Measurements from ENCODE around the gene TAF4. TPM values are rescaled to one million over a fixed set of nuclear protein-coding genes. Genes with fewer than 3 reads are reported as not detected.

TAF4 gene
- total RNA-seq, 1 experiment from 2014 or later, result 21.0 TPM

DNA sequence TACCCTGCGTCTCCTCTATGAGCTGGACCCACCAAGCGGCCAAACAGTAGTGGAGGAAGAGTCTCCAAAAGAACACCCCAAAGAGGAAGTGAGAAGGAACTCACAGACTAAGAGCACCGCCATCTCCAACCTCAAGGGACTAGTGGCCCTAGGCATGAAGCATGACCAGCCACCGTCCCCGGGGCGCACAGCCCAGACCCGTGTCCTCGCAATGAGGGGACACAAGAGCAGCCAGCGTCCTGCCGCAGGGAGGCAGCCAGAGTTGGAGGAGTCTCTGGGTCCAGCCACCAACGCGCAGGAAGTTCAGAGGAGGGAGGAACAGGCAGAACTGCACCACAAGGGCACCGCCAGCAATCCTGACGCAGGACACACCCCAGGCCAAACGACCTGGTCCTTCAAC is 72.6 kb downstream of the TAF4 start:
- H3K4me3 ChIP-seq (ENCODE audit: low read depth in 2 of 2, low read length in 2 of 2), result no peak overlapping the region
- H3K4me1 ChIP-seq (ENCODE audit: control insufficient read depth, insufficient read depth, low read length), result no peaks in the 10 kb centered on the region
- DNase-seq (ENCODE audit: low read depth, low spot score), result no peak
- H3K36me3 ChIP-seq (ENCODE audit: control insufficient read depth, insufficient read depth, low read length), result peaks cover 9% of the 10 kb centered on the region
- ChIA-PET POLR2A (no interaction called here), CTCF (no interaction called here)
- H3K27me3 ChIP-seq (ENCODE audit: control insufficient read depth, insufficient read depth, low read length), result no peaks in the 10 kb centered on the region
- in situ Hi-C loops (cut with HindIII; ENCODE audit: low pct_unique_long_range_greater_than_20kb, low sequenced_read_pairs), result no loop called here
- ATAC-seq, result no peak
- BruUV-seq (replicated peaks), result no TSS peak
- no peaks in the 10 kb centered on the region for H3K9me3 ChIP-seq (ENCODE audit: control insufficient read depth, insufficient read depth, low read depth, low read length)
- TF ChIP-seq CTCF (IDR thresholded peaks at IDR 0.05) (no peak), POLR2AphosphoS5 (IDR thresholded peaks at IDR 0.05; ENCODE audit: low read depth, low read length) (no peak), SIN3A (IDR thresholded peaks at IDR 0.05; ENCODE audit: borderline replicate concordance, insufficient read depth, low read depth, low read length) (no peak), TCF7L2 (IDR thresholded peaks at IDR 0.05; ENCODE audit: low read depth, low read length) (no peak)
- TF ChIP-seq, protein P1, sequence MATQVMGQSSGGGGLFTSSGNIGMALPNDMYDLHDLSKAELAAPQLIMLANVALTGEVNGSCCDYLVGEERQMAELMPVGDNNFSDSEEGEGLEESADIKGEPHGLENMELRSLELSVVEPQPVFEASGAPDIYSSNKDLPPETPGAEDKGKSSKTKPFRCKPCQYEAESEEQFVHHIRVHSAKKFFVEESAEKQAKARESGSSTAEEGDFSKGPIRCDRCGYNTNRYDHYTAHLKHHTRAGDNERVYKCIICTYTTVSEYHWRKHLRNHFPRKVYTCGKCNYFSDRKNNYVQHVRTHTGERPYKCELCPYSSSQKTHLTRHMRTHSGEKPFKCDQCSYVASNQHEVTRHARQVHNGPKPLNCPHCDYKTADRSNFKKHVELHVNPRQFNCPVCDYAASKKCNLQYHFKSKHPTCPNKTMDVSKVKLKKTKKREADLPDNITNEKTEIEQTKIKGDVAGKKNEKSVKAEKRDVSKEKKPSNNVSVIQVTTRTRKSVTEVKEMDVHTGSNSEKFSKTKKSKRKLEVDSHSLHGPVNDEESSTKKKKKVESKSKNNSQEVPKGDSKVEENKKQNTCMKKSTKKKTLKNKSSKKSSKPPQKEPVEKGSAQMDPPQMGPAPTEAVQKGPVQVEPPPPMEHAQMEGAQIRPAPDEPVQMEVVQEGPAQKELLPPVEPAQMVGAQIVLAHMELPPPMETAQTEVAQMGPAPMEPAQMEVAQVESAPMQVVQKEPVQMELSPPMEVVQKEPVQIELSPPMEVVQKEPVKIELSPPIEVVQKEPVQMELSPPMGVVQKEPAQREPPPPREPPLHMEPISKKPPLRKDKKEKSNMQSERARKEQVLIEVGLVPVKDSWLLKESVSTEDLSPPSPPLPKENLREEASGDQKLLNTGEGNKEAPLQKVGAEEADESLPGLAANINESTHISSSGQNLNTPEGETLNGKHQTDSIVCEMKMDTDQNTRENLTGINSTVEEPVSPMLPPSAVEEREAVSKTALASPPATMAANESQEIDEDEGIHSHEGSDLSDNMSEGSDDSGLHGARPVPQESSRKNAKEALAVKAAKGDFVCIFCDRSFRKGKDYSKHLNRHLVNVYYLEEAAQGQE (IDR thresholded peaks at IDR 0.05; ENCODE audit: insufficient read depth in 1 of 2, low read depth in 2 of 2, low read length in 1 of 2), result no peak
- intact Hi-C loops (cut with micrococcal nuclease; ENCODE audit: unreplicated experiment), result no loop called here
- H3K27ac ChIP-seq (ENCODE audit: low read length), result no peak overlapping the region

GRCh38 chr20:61991476-61991875 is 74.2 kb downstream of the TAF4 start:
- Histone ChIP-seq H3K4me3 (ENCODE audit: low read depth in 2 of 2, low read length in 2 of 2) (no peak overlapping the region), H3K27me3 (ENCODE audit: control insufficient read depth, insufficient read depth, low read length) (no peaks in the 10 kb centered on the region), H3K4me1 (ENCODE audit: control insufficient read depth, insufficient read depth, low read length) (no peaks in the 10 kb centered on the region), H3K27ac (ENCODE audit: low read length) (no peak overlapping the region), H3K36me3 (ENCODE audit: control insufficient read depth, insufficient read depth, low read length) (peaks cover 2% of the 10 kb centered on the region), H3K9me3 (ENCODE audit: control insufficient read depth, insufficient read depth, low read depth, low read length) (no peaks in the 10 kb centered on the region)
- ATAC-seq (no peak), DNase-seq (ENCODE audit: low read depth, low spot score) (no peak)
- POLR2A ChIA-PET, result no interaction called here
- CTCF ChIA-PET, result no interaction called here
- in situ Hi-C loops (cut with HindIII; ENCODE audit: low pct_unique_long_range_greater_than_20kb, low sequenced_read_pairs), result no loop called here
- no TSS peak for BruUV-seq (replicated peaks)
- intact Hi-C loops (cut with micrococcal nuclease; ENCODE audit: unreplicated experiment), result no loop called here
- TF ChIP-seq, protein P1 (IDR thresholded peaks at IDR 0.05; ENCODE audit: insufficient read depth in 1 of 2, low read depth in 2 of 2, low read length in 1 of 2), result no peak

All from Panc1 (cell line).